ENCODE measurements around the gene IAPP.
"Not testable (repeated sequence)": the region's sequence is repeated elsewhere in the genome, so short reads cannot be mapped to it uniquely, and the experiment has no call there.

Gene IAPP

DNA sequence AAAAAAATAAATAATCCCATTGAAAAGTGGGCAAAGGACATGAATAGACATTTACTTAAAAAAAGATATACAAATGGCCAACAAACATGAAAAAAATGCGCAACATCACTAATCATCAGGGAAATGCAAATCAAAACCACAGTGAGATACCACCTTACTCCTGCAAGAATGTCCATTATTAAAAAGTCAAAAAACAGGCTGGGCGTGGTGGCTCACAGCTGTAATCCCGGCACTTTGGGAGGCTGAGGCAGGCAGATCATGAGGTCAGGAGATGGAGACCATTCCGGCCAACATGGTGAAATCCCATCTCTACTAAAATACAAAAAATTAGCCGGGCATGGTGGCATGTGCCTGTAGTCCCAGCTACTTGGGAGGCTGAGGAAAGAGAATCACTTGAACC lies 8.6 kb downstream of the IAPP start:
- not testable (repeated sequence) for H3K9ac ChIP-seq (ENCODE audit: low read length); H3K4me1 ChIP-seq (ENCODE audit: control insufficient read depth, insufficient read depth, low read length); DNase-seq (ENCODE audit: low read depth); H3K9me3 ChIP-seq (ENCODE audit: control insufficient read depth, low read length); H3K36me3 ChIP-seq (ENCODE audit: control insufficient read depth, insufficient read depth, low read length, severe bottlenecking); H3K27me3 ChIP-seq (replicated peaks; ENCODE audit: control insufficient read depth, insufficient read depth, low read length); H3K4me3 ChIP-seq (ENCODE audit: low read length)

DNA sequence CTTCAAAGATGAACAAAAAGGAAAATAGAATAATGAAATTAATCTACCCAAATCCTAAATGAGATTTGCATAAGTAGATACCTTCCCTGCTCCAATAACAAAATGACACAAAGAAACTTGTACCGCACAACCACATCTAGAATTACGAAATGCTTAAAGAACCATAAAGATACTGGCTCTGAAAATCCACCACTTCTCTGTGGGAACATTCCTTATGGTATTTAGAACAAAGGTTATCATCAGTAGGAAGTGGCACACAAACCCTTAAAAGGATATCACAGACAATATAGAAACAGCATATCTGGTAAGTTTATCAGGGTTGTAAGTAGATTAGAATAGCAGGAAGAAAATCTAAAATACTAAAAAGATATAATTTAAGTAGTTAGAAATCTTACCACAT lies 11.6 kb downstream of the IAPP start:
- no peak overlapping the region for H3K9ac ChIP-seq (ENCODE audit: low read length)
- no peaks in the 10 kb centered on the region for H3K4me1 ChIP-seq (ENCODE audit: control insufficient read depth, insufficient read depth, low read length)
- no peak overlapping the region for H3K4me3 ChIP-seq (ENCODE audit: low read length)
- no peak for DNase-seq (ENCODE audit: low read depth)
- H3K9me3 ChIP-seq (ENCODE audit: control insufficient read depth, low read length) = no peaks in the 10 kb centered on the region
- H3K36me3 ChIP-seq (ENCODE audit: control insufficient read depth, insufficient read depth, low read length, severe bottlenecking) = no peaks in the 10 kb centered on the region
- no peaks in the 10 kb centered on the region for H3K27me3 ChIP-seq (replicated peaks; ENCODE audit: control insufficient read depth, insufficient read depth, low read length)

DNA sequence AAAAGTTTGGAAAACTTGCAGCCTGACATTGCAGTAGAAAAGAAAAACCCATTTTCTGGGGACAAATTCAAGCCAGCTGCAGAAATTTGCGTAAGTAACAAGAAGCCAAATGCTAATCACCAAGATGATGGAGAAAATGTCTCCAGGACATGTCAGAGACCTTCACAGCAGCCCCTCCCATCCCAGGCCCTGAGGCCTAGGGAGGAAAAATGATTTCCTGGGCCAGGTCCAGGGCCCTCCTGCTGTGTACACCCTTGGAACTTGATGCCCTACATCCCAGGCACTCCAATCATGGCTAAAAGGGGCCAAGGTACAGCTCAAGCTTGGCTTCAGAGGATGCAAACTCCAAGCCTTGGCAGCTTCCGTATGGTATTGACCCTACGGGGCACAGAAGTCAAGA lies 14.5 kb downstream of the IAPP start:
- no peak for DNase-seq (ENCODE audit: low read depth)
- H3K4me1 ChIP-seq (ENCODE audit: control insufficient read depth, insufficient read depth, low read length) = no peaks in the 10 kb centered on the region
- no peaks in the 10 kb centered on the region for H3K27me3 ChIP-seq (replicated peaks; ENCODE audit: control insufficient read depth, insufficient read depth, low read length)
- no peaks in the 10 kb centered on the region for H3K9me3 ChIP-seq (ENCODE audit: control insufficient read depth, low read length)
- H3K4me3 ChIP-seq (ENCODE audit: low read length) = no peak overlapping the region
- H3K36me3 ChIP-seq (ENCODE audit: control insufficient read depth, insufficient read depth, low read length, severe bottlenecking) = no peaks in the 10 kb centered on the region
- H3K9ac ChIP-seq (ENCODE audit: low read length) = no peak overlapping the region

DNA sequence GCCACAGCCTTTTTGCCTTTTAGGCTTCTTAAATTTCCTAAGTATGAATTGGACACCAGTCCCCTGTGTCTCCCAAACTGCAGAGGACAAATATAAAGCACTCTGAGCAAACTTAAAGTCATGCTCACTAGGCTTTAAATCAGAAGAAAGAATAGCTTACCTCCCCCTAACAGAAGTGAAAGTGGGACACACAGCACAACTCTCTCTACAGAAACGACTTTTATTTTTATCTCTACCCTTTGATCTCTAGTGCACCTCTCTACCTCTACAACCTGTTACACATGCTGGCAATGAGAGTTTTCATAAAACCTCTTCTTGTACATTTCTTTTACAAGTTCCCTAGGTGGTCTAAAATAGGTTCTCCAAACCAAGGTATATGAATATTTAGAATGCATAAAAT lies 19.7 kb downstream of the IAPP start:
- no peaks in the 10 kb centered on the region for H3K36me3 ChIP-seq (ENCODE audit: control insufficient read depth, insufficient read depth, low read length, severe bottlenecking)
- H3K4me3 ChIP-seq (ENCODE audit: low read length) = no peak overlapping the region
- H3K4me1 ChIP-seq (ENCODE audit: control insufficient read depth, insufficient read depth, low read length) = no peaks in the 10 kb centered on the region
- DNase-seq (ENCODE audit: low read depth) = no peak
- no peaks in the 10 kb centered on the region for H3K27me3 ChIP-seq (replicated peaks; ENCODE audit: control insufficient read depth, insufficient read depth, low read length)
- no peak overlapping the region for H3K9ac ChIP-seq (ENCODE audit: low read length)
- H3K9me3 ChIP-seq (ENCODE audit: control insufficient read depth, low read length) = no peaks in the 10 kb centered on the region

GRCh38 chr12:21394828-21395626 lies 22.3 kb downstream of the IAPP start:
- not testable (repeated sequence) for H3K4me1 ChIP-seq (ENCODE audit: control insufficient read depth, insufficient read depth, low read length); H3K36me3 ChIP-seq (ENCODE audit: control insufficient read depth, insufficient read depth, low read length, severe bottlenecking); H3K9me3 ChIP-seq (ENCODE audit: control insufficient read depth, low read length); H3K27me3 ChIP-seq (replicated peaks; ENCODE audit: control insufficient read depth, insufficient read depth, low read length); DNase-seq (ENCODE audit: low read depth); H3K4me3 ChIP-seq (ENCODE audit: low read length); H3K9ac ChIP-seq (ENCODE audit: low read length)

GRCh38 chr12:21413369-21414277 lies 40.9 kb downstream of the IAPP start:
- DNase-seq (ENCODE audit: low read depth) = no peak
- no peaks in the 10 kb centered on the region for H3K4me1 ChIP-seq (ENCODE audit: control insufficient read depth, insufficient read depth, low read length)

DNA sequence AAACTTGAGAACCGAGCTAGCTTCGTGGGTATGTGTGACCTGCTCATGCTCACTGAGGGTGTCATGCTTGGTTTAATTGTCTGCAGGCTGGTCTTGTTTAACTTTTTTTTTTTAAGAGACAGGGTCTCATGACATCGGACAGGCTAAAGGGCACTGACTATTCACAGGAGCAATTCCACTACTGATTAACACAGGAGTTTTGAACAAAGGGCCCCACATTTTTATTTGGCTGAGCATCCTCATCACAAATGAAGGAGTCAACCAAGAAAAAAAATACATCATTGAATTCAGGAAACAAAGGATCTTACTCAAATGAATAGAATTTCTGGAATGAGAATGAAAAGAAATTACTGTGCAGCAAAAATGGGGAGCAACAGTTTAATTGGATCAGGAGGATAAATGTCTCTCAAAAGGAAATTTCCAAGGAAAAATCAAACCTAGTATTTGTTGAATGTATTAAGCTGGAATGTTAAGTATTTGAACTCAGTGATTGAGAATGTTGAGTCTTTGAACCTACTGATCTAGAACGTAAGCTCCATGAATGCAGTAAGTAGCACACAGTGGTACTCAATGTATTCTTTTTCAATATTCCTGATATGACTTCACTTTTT lies 43.9 kb downstream of the IAPP start:
- no peaks in the 10 kb centered on the region for H3K27me3 ChIP-seq (replicated peaks; ENCODE audit: control insufficient read depth, insufficient read depth, low read length)

More at GRCh38 chr12:21413369-21414277, 40.9 kb downstream of the IAPP start:
- Histone ChIP-seq H3K4me3 (ENCODE audit: low read length) (no peak overlapping the region), H3K27me3 (replicated peaks; ENCODE audit: control insufficient read depth, insufficient read depth, low read length) (no peaks in the 10 kb centered on the region), H3K9me3 (ENCODE audit: control insufficient read depth, low read length) (no peaks in the 10 kb centered on the region), H3K36me3 (ENCODE audit: control insufficient read depth, insufficient read depth, low read length, severe bottlenecking) (no peaks in the 10 kb centered on the region), H3K9ac (ENCODE audit: low read length) (no peak overlapping the region)

DNA sequence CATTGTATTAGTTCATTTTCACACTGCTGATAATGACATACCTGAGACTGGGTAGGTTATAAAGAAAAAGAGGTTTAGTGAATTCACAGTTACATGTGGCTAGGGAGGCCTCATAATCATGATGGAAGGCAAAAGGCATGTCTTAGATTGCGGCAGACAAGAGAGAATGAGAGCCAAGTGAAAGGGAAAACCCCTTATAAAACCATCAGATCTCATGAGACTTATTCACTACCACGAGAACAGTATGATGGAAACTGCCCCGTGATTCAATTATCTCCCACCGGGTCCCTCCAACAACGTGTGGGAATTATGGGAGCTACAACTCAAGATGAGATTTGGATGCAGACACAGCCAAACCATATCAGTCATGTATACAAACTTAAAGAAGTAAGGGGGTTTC lies 45.7 kb downstream of the IAPP start:
- not testable (repeated sequence) for H3K9me3 ChIP-seq (ENCODE audit: control insufficient read depth, low read length); DNase-seq (ENCODE audit: low read depth); H3K4me1 ChIP-seq (ENCODE audit: control insufficient read depth, insufficient read depth, low read length); H3K4me3 ChIP-seq (ENCODE audit: low read length); H3K36me3 ChIP-seq (ENCODE audit: control insufficient read depth, insufficient read depth, low read length, severe bottlenecking); H3K9ac ChIP-seq (ENCODE audit: low read length); H3K27me3 ChIP-seq (replicated peaks; ENCODE audit: control insufficient read depth, insufficient read depth, low read length)

More for the DNA sequence above, 43.9 kb downstream of the IAPP start:
- Histone ChIP-seq H3K36me3 (ENCODE audit: control insufficient read depth, insufficient read depth, low read length, severe bottlenecking) (no peaks in the 10 kb centered on the region), H3K9ac (ENCODE audit: low read length) (no peak overlapping the region), H3K4me3 (ENCODE audit: low read length) (no peak overlapping the region), H3K9me3 (ENCODE audit: control insufficient read depth, low read length) (no peaks in the 10 kb centered on the region), H3K4me1 (ENCODE audit: control insufficient read depth, insufficient read depth, low read length) (no peaks in the 10 kb centered on the region)
- peak; percentile 24 for DNase-seq (ENCODE audit: low read depth)

DNA sequence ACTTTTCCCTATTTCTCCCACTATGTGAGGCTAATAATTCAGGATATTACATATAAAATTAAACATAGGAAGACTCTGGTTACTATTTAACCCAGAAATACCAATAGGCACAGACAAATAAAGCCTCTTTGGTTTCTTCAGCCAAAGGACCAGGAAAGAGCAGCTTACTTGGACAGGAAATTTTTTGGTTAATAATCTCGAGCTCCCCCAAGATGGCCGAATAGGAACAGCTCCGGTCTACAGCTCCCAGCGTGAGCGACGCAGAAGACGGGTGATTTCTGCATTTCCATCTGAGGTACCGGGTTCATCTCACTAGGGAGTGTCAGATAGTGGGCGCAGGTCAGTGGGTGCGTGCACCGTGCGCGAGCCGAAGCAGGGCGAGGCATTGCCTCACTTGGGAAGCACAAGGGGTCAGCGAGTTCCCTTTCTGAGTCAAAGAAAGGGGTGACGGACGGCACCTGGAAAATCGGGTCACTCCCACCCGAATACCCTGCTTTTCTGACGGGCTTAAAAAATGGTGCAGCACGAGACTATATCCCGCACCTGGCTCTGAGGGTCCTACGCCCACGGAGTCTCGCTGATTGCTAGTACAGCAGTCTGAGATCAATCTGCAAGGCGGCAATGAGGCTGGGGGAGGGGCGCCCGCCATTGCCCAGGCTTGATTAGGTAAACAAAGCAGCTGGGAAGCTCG lies 46.5 kb downstream of the IAPP start:
- not testable (repeated sequence) for H3K36me3 ChIP-seq (ENCODE audit: control insufficient read depth, insufficient read depth, low read length, severe bottlenecking); H3K9me3 ChIP-seq (ENCODE audit: control insufficient read depth, low read length); DNase-seq (ENCODE audit: low read depth); H3K4me1 ChIP-seq (ENCODE audit: control insufficient read depth, insufficient read depth, low read length); H3K9ac ChIP-seq (ENCODE audit: low read length); H3K27me3 ChIP-seq (replicated peaks; ENCODE audit: control insufficient read depth, insufficient read depth, low read length); H3K4me3 ChIP-seq (ENCODE audit: low read length)

GRCh38 chr12:21428241-21428640 lies 55.5 kb downstream of the IAPP start:
- H3K27me3 ChIP-seq (replicated peaks; ENCODE audit: control insufficient read depth, insufficient read depth, low read length) = no peaks in the 10 kb centered on the region

More at GRCh38 chr12:21428241-21428640, 55.5 kb downstream of the IAPP start:
- H3K9ac ChIP-seq (ENCODE audit: low read length) = no peak overlapping the region
- DNase-seq (ENCODE audit: low read depth) = peak; percentile 70
- no peaks in the 10 kb centered on the region for H3K4me1 ChIP-seq (ENCODE audit: control insufficient read depth, insufficient read depth, low read length)
- H3K4me3 ChIP-seq (ENCODE audit: low read length) = no peak overlapping the region
- no peaks in the 10 kb centered on the region for H3K36me3 ChIP-seq (ENCODE audit: control insufficient read depth, insufficient read depth, low read length, severe bottlenecking)
- H3K9me3 ChIP-seq (ENCODE audit: control insufficient read depth, low read length) = no peaks in the 10 kb centered on the region
